Thoracic aorta (tissue), 2 donors: Measurements from ENCODE around the gene PDE7B. TPM values are rescaled to one million over a fixed set of nuclear protein-coding genes. Genes with fewer than 3 reads are reported as not detected.

Experiments used
- ATAC-seq: fragments of 150-250 bp; one replicate; pipeline ENCODE4 v1.8.0; 2017; ENCODE audit warnings: low read depth; ENCODE audit not compliant: insufficient number of reproducible peaks, low FRiP score
- DNase-seq: peaks from one replicate; pipeline ENCODE4 v3.0.0-alpha.2; 2020; ENCODE audit warnings: low spot score
- H3K27ac ChIP-seq, 2 donors: fragments of 200-600 bp; sonication (generic); 1 replicate in 1 of 2; 2 replicates in 1 of 2; pipeline ENCODE4 v1.5.1; 2016; ENCODE audit warnings: mild to moderate bottlenecking in 2 of 2, moderate library complexity in 2 of 2
- H3K27me3 ChIP-seq: fragments of 200-600 bp; sonication (generic); replicated peaks from 2 replicates; pipeline ENCODE4 v1.6.0; 2016; ENCODE audit warnings: mild to moderate bottlenecking; ENCODE audit not compliant: insufficient read depth
- H3K36me3 ChIP-seq: fragments of 200-600 bp; sonication (generic); one replicate; pipeline ENCODE4 v1.5.1; 2016
- H3K4me1 ChIP-seq, 2 donors: fragments of 200-600 bp; sonication (generic); 1 replicate in 1 of 2; 2 replicates in 1 of 2; pipeline versions ENCODE4 v1.5.1 to v1.6.0; 2016; ENCODE audit warnings: low read depth in 2 of 2, mild to moderate bottlenecking in 1 of 2; ENCODE audit not compliant: control insufficient read depth in 1 of 2
- H3K4me3 ChIP-seq: fragments of 200-600 bp; sonication (generic); 2 replicates; pipeline ENCODE4 v1.5.1; 2016; ENCODE audit warnings: mild to moderate bottlenecking
- H3K9me3 ChIP-seq: fragments of 200-600 bp; sonication (generic); 2 replicates; pipeline ENCODE4 v1.5.1; 2016
- CTCF ChIP-seq: fragments of 200-600 bp; sonication (generic); IDR thresholded peaks from one replicate; pipeline ENCODE4 v1.5.1; 2019; ENCODE audit warnings: antibody characterized with exemption
- total RNA-seq, 2 donors: library from RNA; depleted of rRNA; stranded (reverse); fragments of >200 nt; gene quantifications; one replicate each; pipeline versions ENCODE4 v1.1.0 to v1.2.3, GENCODE V29; 2016

Gene PDE7B
- total RNA-seq, 2 donors from 2014 or later = 2.6 to 13.2 TPM

GRCh38 chr6:135811644-135812526 lies 39.6 kb upstream of the PDE7B start:
- no peak overlapping the region for H3K4me3 ChIP-seq
- H3K27me3 ChIP-seq = no peaks in the 10 kb centered on the region
- no peak overlapping the region for H3K27ac ChIP-seq
- TF ChIP-seq CTCF = no peak
- no peaks in the 10 kb centered on the region for H3K36me3 ChIP-seq
- no peaks in the 10 kb centered on the region for H3K9me3 ChIP-seq
- H3K4me1 ChIP-seq = no peaks in the 10 kb centered on the region
- ATAC-seq (no peak), DNase-seq (no peak)

GRCh38 chr6:135813401-135813800 lies 38.1 kb upstream of the PDE7B start:
- Histone ChIP-seq H3K27me3 (no peaks in the 10 kb centered on the region), H3K36me3 (no peaks in the 10 kb centered on the region), H3K27ac (no peak overlapping the region), H3K4me1 (no peaks in the 10 kb centered on the region), H3K4me3 (no peak overlapping the region), H3K9me3 (no peaks in the 10 kb centered on the region)
- DNase-seq (no peak), ATAC-seq (no peak)
- no peak for TF ChIP-seq CTCF

- DNase-seq (no peak), ATAC-seq (no peak)
- H3K27me3 ChIP-seq = no peaks in the 10 kb centered on the region
- TF ChIP-seq CTCF = no peak
- no peaks in the 10 kb centered on the region for H3K4me1 ChIP-seq
- no peak overlapping the region for H3K27ac ChIP-seq
- no peaks in the 10 kb centered on the region for H3K36me3 ChIP-seq
- no peaks in the 10 kb centered on the region for H3K9me3 ChIP-seq
- no peak overlapping the region for H3K4me3 ChIP-seq
Measured at GRCh38 chr6:135814043-135814442, 37.5 kb upstream of the PDE7B start.

- H3K27ac ChIP-seq = no peak overlapping the region
- DNase-seq (no peak), ATAC-seq (no peak)
- TF ChIP-seq CTCF = no peak
- no peaks in the 10 kb centered on the region for H3K4me1 ChIP-seq
- H3K27me3 ChIP-seq = no peaks in the 10 kb centered on the region
- H3K36me3 ChIP-seq = no peaks in the 10 kb centered on the region
- H3K4me3 ChIP-seq = no peak overlapping the region
- no peaks in the 10 kb centered on the region for H3K9me3 ChIP-seq
Measured at GRCh38 chr6:135815216-135815615, 36.3 kb upstream of the PDE7B start.

- Histone ChIP-seq H3K36me3 (no peaks in the 10 kb centered on the region), H3K4me1 (no peaks in the 10 kb centered on the region), H3K9me3 (no peaks in the 10 kb centered on the region), H3K4me3 (no peak overlapping the region), H3K27ac (no peak overlapping the region), H3K27me3 (no peaks in the 10 kb centered on the region)
- no peak for ATAC-seq
- no peak for TF ChIP-seq CTCF
- DNase-seq = no peak
Measured at GRCh38 chr6:135817035-135817434, 34.5 kb upstream of the PDE7B start.
